GM18907 (cell line): ENCODE measurements around the gene GAL.
"Not testable (repeated sequence)": the region's sequence is repeated elsewhere in the genome, so short reads cannot be mapped to it uniquely, and the experiment has no call there.

Experiments used
- ATAC-seq: cut with Tn5 transposase; IDR thresholded peaks from one replicate; pipeline ENCODE4 v1.9.1; 2021; ENCODE audit warnings: mild to moderate bottlenecking, moderate library complexity; ENCODE audit not compliant: unreplicated experiment

The GAL gene, protein sequence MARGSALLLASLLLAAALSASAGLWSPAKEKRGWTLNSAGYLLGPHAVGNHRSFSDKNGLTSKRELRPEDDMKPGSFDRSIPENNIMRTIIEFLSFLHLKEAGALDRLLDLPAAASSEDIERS

DNA sequence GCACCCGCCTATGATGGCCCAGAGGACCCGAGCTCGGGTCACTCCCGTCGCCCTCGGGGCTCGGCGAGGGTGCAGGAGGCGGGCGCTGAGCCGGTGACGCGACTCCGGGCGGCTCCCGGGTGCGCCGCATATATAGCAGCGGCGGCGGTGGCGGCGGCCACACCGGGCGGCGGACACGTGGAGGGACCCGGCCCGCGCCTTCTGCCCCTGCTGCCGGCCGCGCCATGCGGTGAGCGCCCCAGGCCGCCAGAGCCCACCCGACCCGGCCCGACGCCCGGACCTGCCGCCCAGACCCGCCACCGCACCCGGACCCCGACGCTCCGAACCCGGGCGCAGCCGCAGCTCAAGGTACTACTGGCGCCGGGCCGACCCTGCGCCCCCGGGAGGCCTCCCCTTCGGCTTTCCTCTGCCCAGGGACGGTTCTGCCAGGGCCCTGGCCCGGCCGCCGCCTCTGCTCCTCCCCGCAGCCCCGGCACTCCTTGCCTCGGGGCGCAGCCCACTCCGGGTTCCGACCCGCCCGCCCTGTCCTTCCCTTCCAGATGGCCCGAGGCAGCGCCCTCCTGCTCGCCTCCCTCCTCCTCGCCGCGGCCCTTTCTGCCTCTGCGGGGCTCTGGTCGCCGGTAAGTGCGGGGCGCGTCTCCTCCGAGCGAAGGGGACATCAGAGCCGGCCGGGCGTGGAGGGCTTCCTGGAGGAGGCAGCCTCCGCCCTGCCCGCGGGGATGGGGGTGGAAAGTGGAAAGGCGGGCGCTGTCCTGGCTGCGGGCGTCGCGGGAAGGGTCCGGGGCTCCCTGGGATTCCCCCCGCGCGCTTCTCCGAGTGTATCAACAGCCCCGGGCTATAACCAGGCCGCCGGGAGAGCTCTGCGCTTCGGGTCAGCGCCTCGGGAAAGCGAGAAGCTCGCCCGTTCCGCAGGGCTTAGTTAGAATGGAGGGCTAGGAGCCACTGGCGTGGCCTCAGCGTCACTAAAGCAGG is at the start of gene GAL:
TSS of gene GAL (plus strand) at position 160 of the 972 bp plus-strand sequence. CDS start at position 540, 380 bp downstream.
- ATAC-seq: no peak

DNA sequence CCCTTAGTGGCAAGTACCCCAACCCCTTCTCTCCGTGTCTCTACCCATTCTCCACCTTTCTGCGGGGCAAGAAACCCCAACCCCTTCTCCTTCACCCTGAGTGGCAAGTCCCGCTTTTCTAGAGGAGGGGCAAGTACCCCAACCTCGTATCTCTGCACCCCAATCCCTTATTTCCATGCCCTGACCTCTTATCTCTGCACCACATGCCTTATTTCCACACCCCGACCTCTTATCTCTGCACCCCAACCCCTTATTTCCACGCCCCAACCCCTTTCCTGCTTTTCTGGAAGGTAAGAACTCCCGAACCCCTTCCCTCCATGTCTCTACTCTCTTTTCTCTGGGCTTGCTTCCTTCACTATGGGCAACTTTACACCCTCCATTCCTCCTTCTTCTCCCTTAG is 49.7 kb upstream of the GAL start:
- ATAC-seq: not testable (repeated sequence)

DNA sequence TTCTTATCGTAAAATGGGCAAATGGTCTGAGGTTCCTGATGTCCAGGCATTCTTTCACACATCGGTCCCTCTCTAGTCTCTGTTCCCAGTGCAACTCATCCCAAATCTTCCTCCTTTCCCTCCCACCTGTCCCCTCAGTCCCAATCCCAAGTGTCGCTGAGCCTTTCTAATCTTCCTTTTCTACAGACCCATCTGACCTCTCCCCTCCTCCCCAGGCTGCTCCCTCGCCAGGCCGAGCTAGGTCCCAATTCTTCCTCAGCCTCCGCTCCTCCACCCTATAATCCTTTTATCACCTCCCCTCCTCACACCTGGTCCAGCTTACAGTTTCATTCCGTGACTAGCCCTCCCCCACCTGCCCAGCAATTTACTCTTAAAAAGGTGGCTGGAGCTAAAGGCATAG is 49.2 kb upstream of the GAL start:
- ATAC-seq: not testable (repeated sequence)

DNA sequence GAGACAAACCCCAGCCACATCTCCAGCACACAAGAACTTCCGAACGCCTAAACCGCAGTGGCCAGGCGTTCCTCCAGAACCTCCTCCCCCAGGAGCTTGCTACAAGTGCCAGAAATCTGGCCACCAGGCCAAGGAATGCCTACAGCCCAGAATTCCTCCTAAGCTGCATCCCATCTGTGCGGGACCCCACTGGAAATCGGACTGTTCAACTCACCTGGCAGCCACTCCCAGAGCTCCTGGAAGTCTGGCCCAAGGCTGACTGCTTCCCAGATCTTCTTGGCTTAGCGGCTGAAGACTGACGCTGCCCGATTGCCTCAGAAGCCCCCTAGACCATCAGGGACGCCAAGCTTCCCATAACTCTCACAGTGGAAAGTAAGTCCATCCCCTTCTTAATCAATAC is 48.5 kb upstream of the GAL start:
- not testable (repeated sequence) for ATAC-seq

DNA sequence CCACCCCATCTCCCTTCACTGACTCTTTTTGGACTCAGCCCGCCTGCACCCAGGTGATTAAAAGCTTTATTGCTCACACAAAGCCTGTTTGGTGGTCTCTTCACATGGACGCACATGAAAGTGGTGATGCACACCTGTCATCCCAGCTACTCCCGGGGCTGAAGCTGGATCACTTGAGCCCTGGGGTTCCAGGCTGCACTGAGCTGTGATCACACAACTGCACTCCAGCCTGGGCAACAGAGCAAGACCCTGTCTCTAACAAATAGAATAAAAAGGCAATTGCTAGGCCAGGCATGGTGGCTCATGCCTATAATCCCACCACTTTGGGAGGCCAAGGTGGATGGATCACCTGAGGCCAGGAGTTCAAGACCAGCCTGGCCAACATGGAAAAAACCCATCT is 45.0 kb upstream of the GAL start:
- not testable (repeated sequence) for ATAC-seq

DNA sequence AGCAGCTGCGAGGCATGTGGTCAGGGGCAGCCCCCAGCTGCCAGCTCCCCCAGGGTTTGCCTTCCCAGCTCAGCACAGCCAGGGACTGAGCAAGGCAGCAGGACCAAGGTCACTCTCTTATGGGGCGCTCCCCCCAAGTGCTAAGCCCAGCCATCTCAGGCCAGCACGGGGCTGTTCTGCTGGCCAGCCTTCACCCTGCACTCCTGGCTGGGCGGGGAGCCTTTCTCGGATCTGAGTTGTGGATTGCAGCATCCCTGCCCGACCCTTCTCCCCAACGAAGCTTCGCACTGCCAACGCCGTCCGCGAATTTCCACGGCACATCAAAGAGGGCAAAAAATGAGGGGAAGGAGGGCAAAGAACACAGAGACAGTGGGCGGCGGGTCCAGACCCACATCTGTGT is 42.5 kb upstream of the GAL start:
- ATAC-seq: no peak

DNA sequence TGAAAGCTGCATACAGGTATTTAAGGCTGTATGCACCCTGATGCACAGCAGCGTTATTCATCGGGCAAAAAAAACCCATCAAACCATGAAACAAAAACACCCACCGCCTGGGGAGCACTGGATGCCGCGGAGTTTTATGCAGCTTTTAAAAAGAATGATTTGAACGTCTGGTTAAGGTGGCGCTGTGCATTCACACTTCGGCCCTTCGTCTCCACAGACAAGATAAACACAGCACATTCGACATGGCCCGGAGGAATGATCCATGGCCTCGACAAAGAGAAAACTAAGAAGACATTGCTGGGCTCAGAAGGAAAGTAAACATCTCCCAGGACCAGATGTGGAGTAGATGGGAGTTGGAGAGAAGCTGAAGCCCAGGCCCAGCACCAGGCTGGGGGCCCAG is 40.8 kb upstream of the GAL start:
- ATAC-seq: no peak

DNA sequence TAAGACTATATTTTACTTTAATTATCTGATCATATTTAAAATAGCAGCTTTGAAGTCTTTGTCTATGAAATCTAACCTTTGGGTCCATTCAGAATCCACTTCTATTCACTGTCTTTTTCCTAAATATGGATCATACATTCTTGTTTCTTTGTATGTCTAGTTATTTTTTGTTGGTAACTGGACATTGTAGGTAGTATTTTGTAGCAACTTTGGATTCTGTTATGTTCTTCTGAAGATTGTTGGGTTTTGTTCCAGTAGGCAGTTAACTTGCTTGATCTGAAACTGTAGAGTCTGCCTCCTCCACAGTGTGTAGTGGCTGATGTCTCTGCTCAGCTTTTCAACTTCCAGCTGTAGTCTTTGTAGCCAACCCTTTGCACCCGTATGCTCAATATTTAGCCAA is 37.5 kb upstream of the GAL start:
- ATAC-seq: no peak

DNA sequence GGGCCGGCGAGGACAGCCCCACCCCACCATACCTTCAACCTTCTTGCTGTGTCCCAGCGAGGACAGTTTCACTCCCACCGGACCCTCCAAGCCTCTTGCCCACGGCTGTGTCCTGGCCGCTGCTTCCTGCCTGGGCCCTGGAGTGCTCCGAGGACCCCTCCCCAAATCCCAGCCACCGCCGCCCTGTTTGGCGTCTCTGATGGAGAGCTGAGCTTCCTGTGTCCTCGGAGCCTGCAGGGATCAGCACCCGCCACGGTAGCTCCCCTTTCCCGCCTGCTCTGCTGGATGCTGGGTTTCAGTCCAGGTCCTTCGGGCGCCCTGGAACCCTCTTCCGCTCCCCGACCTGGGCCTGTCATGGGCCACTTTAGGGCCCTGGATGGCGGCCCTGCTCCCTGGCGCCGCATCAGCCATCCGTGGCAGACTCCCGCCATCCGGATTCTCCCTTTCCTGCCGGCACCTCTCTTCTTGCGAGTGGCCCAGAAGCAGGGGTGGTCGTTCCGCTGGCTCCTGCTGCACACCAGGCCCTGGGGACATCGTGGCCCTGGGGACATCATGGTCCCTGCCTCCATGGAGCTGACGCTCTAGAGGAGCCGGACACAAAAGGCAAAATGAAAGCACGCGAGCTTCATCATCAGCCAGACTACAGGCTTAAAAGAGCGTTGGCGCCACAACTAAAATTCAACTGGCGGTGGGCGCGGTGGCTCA is 34.3 kb upstream of the GAL start:
- ATAC-seq: no peak

DNA sequence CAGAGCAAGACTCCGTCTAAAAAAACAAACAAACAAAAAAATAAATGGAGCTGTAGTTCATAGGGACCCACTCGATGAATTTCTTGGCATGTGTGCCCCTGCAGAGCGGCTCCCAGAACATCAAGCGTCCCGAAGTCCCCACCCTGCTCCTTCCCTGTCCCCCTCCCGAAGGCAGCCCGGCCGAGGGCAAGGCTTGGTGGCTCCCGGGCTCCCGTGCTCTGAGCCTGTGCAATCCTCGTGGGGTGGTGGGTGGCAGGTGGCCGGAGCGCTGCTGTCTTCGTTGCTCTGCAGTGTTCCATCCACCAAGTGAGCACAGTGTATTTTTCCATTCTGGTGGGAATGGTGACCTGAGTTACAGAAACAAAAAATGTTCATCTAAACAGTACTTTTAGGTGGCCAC is 33.5 kb upstream of the GAL start:
- ATAC-seq: no peak

DNA sequence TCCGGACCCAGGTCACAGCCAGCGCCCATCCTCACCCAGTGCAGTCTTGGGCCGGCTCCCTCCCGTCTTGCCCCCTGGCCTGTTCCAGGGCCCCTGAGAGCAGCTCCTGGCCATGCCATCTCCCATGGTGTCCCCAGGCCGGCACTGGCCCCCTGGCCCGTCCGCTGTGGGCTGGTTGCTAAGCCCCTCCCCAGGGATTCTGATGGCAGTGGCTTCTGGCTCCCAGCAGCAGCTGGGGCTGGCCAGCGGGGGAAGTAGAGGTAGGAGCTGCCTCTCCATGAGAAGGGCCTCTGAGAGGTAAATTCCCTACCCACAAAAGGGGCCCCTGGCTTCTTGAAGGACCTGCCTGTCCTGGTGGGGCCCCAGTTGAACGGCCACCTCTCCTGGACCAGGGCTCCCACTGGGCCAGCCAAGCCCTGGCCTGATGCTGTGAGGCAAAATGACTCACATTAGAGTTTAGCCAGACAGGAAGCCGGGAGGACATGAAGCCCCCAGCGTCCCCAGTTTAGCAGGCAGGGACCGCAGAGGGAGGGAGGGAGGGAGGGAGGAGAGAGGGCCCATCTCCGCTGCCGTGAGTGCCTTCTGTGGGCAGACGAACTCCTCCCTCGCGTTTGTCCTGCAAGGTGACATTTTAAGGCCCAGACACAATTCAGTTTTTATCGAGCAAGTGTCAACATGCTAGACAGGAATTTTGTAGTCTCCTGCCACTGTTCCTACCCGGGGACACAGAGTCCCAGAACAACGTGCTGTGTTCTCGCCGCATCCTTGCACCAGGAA is 32.9 kb upstream of the GAL start:
- ATAC-seq: no peak

DNA sequence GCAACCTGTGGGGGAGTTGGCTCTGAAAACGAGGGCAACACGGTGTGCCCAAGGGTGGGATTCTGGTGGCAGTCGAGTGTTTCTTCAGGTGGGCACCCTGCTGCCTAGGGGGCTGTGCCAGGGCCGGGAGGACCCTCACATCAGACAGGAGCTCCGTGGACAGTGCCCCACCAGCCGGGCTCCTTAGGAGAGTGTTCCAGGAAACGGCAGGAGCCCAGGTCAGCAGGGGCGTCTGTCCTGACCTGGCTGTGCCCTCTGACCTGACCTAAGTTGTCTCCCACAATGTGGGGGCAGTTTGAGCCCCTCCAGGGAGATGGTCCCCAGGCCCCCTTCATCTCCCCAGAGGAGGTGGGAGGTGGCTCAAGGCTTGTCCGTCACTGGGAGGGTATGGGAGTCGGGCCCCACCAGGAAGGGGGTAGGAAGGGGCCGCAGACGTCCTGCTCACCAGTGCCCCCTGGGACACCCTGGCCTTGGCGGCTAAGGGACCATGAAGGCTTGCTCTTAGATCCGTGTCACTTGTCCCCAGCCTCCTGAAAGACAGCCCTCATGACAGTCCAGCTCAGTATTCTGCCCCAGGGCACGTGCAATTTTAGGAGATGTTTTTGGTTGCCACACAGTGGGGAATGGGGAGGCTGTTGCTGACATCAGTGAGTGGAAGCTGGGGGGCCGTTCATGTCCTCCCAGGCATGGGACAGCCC is 32.2 kb upstream of the GAL start:
- ATAC-seq: no peak

DNA sequence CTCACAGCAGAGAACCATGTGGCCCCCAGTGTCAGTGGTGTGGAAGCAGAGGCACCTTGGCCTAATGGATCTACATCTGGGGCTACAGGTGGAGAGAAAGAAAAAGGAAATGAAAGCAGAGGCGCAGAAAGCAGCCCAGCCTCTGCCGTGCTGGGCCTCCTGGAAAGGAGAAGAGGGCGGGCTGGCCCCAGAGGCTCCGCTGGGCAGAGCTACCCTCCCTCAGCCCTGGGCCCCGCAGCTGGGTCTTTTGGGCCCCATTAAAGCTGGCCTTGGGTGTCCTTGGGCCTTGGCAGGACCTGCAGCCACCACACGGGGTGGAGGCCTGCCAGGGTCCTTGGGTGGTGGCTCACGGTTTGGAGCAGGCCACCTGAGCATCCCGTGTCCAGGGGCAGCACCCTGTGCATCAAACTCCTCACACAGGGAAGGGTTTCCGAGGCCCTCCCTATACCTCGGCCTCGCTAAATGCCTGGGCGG is 31.6 kb upstream of the GAL start:
- no peak for ATAC-seq

DNA sequence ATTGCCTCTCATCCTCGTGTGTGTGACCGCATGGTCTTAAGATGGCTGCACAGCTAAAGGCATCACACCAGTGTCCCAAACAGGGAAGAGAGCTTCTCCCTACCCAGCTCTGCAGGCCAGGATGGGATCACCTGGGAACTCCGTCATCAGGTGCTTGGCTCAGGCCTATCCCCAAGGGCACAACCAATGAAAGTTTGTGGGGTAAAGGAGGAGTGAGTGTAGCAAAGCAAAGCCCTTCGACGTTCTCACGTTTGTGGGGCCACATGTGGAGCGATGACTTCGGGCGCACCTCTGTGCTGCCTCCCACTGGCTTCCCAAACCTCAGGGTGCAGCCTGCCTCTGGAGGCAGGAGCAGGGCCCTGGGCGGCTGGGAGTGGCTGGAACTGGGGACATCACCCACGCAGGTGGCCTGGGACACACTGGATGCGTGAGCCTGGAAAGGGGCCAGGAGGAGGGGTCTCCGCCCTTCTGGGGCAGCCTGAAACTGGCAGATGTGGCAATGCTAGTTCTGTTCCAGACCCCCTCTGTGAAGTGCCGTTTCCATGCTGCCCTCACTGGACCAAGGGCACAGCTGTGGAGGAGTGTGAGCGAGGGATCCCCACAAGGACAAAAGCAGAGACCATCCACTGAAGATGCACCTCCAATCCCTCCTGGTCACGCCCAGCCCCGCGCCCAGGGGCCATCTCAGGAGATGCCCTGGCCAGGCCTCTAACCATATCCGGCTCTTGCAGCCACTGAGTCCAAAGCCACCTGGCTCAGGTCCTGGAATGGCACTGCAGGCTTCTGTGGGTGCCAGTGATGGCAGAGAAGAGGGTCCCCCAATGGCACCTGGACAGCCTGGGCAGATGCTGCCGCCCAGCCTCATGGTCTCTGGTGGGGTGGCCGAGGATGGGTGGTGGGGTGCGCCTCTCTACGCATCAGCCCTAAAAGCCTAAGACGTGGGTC is 30.6 kb upstream of the GAL start:
- no peak for ATAC-seq

DNA sequence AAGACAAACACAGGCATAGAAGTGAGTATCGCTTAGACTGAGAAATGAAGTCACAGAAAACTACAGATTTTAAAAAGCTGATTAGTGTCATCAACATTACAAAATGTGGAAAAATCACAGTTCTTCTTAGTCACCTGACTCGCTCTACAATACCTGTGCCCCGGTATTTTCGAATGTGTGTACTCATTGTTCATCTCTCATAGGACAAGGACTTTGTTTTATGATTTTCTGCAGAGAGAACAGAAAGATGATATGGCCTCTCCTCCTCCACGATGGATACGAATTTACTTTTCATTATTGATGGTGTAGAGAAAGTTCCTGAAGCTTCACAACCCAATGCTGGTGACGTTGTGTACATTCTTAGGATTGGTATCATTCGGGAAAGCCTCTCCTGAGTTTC is 29.4 kb upstream of the GAL start:
- ATAC-seq: no peak

DNA sequence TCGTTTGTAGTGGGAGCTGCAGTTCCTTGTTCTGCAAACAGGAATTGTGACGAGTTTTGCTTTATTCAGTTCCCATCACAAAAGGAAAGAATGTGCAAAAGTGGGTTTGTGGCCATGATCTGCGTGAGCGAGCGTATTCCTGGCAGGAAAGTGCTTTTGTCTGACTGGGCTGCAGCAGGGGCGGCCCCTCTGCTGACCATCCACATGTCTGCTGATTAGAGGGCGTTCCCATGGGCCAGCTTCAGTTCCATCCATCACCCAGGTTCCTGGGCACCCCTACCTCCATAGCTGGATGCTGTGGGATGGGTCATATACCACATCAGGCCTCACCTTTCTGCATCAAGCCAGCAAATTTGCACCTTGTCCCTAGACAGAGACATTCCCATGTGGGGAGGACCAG is 28.9 kb upstream of the GAL start:
- ATAC-seq: no peak

DNA sequence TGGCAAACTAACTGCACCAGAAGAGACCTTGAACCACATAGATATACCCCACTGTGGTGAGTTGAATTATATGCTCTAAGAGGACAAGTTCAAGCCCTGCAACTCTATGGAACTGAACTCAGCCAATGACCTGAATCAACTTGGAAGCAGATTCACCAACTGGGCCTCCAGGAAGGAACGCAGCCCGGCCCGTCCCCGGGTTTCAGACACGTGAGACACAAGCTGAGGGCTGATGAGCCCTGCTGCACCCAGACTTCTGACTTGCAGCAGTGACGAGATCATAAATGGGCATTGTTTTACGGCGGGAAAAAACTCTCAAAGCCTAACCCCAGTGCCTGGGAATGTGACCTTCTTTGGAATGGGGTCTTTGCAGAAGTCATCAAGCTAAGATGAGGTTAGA is 28.5 kb upstream of the GAL start:
- no peak for ATAC-seq

DNA sequence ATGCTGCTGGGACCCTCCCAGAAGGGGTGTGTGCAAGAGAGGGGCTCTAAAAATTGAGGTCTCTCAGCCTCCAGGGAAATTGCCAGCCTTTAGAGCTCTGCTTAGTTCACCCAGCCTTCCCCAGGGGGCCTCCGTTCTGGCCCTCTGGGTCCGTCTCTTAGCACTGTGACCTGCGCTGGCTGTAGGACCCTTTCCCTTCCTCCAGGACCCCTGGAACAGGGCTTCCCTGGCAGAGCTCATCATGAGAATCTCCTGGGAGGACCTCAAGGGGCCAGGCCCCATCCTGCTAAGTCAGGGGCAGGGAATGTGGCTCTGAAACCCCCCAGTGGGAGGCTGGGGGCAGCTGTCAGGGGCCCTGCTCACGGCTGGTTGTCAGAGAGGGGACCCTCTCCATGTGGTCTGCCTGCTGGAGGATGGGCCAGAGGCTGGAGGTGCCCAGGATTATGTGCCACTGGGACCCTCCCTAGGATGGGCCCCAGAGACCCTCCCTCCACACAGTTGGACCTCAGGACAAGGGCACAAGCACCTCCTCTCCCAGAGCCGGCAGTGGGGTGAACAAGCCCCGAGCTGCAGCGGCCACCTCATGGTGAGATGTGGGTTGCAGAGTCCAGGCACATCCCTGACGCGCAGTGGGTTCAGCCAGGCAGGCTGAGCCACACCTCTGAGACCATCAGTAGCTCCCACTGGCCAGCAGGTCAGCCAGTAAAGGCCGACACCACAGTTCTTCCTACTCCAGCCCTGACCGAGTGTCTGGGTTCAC is 27.1 kb upstream of the GAL start:
- ATAC-seq: no peak

DNA sequence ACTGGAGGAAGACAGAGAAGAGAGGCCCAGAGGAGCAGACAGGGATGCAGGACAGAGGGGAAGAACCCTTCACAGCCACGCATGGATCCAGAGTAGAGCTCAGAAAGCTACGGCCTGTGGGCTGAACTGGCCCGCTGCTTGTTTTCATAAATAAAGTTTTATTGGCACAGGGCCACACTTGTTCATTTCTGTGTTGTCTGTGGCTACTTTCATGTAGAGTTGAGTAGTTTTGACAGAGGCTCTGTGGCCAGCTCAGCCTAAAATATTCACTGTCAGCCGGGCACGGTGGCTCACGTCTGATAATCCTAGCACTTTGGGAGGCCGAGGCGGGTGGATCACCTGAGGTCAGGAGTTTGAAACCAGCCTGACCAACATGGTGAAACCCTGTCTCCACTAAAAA is 26.2 kb upstream of the GAL start:
- ATAC-seq: no peak
